HepG2 (cell line): ENCODE results near the gene ADAT3.

ENCODE experiments used
- ATF1 ChIP-seq: IDR thresholded peaks from 2 replicates; pipeline ENCODE4 v1.6.1; 2016; ENCODE audit warnings: mild to moderate bottlenecking, control low read depth
- KDM5A ChIP-seq: fragments of 200-600 bp; sonication (generic); IDR thresholded peaks from 2 replicates; pipeline ENCODE4 v1.7.0; 2018; ENCODE audit warnings: antibody characterized with exemption, mild to moderate bottlenecking, low read length, borderline replicate concordance
- REPIN1 ChIP-seq: sonication (generic); formaldehyde crosslinking; IDR thresholded peaks from 2 replicates; pipeline ENCODE4 v1.8.0; 2022; ENCODE audit warnings: missing genetic modification reagents, low read depth, mild to moderate bottlenecking, borderline replicate concordance
- SRSF4 ChIP-seq: fragments of 200-400 bp; formaldehyde crosslinking; IDR thresholded peaks from one replicate; pipeline ENCODE4 v1.6.1; 2018; ENCODE audit warnings: mild to moderate bottlenecking, low read depth, low read length, moderate library complexity; ENCODE audit not compliant: poor library complexity, severe bottlenecking
- ZNF335 ChIP-seq: sonication (generic); formaldehyde crosslinking; IDR thresholded peaks from 2 replicates; pipeline ENCODE4 v1.4.0; 2020; ENCODE audit warnings: missing genetic modification reagents
- ZNF496 ChIP-seq: sonication (generic); formaldehyde crosslinking; IDR thresholded peaks from 2 replicates; pipeline ENCODE4 v1.8.1; 2023; ENCODE audit warnings: mild to moderate bottlenecking, moderate library complexity, missing genetic modification reagents; ENCODE audit not compliant: insufficient replicate concordance
- ZNF512 ChIP-seq: sonication (generic); formaldehyde crosslinking; IDR thresholded peaks from 2 replicates; pipeline ENCODE4 v1.4.0; 2020; ENCODE audit warnings: mild to moderate bottlenecking, missing genetic modification reagents

GRCh38 chr19:1896508-1896907 lies 8.7 kb upstream of the ADAT3 start:
- TF ChIP-seq ZNF335 (CRISPR knock-in tag) = no peak
- no peak for TF ChIP-seq ATF1 (CRISPR knock-in tag)
- TF ChIP-seq ZNF496 (CRISPR knock-in tag) = no peak
- no peak for TF ChIP-seq SRSF4
- TF ChIP-seq REPIN1 = no peak
- TF ChIP-seq ZNF512 = no peak
- TF ChIP-seq KDM5A = no peak
